Activated CD4-positive, CD25-positive, alpha-beta regulatory T cell (primary cell): ENCODE data around the gene GCG.

Experiments
- DNase-seq, 4 experiments: peaks; one replicate each; lab custom pipeline; 2025; lab: John Stamatoyannopoulos, UW

GCG gene

DNA sequence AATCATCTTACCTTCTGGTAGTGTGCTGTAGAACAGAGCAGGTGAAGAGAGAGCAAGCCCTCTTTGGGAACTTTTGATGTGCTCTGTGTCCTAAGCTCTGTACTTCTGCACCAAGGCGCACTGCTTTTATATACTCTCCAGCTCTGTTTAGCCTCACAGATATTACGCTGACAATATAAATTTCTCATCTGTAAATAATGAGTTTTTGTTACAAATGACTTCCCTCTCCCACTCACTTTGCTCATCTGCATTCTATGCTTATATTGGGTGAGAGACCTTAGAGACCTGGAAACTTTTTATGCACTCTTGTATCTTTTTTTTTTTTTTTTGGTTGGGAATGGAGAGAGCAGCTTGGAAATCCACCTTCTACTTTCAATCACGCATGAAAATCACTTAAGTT is at the start of gene GCG:
Gene GCG (minus strand): TSS at position 101 of the 400 bp plus-strand sequence. CDS start 3,069 bp downstream, outside the sequence.
- no peak for DNase-seq

DNA sequence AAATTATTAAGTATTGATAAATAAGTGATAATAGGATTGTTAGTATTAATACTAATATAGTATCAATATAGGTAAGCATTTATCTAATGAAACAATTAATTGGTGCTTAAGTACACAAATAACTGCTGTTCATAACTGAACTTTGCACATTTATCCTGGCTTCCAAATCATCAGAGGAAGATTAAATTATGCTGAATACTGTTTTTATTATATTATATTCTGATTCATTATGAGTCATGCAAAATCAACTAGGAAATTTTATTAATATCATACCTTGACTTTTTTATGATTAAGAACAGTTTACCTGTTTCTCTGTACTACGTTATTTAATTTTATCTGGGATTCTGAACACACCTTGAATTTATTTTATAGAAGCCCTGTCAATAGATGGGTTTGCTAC is 48.6 kb upstream of the GCG start:
- DNase-seq, result no peak

GRCh38 chr2:162199913-162200312 is 47.9 kb upstream of the GCG start:
- DNase-seq, result no peak

DNA sequence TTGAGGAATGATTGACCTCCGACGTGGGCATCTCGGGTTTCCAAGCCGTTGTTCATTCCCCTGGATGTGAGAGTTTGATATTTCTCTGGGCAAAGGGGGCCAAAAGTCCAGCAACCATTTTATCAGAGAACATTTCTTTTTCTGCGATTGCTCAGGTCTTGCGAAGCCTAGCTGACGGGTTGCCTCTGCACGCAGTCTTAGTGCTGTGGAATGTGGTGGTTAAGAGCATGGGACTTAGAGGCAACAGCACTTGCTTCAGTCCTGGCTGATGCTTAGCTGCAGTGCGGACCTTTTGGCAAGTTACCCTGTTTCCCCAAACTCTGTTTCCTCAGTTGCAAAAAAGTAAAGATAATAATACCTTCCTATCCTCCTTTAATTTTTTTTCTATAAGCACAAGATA is 46.2 kb upstream of the GCG start:
- no peak for DNase-seq

- DNase-seq, result no peak
Observed at GRCh38 chr2:162197069-162197825, 45.2 kb upstream of the GCG start.

DNA sequence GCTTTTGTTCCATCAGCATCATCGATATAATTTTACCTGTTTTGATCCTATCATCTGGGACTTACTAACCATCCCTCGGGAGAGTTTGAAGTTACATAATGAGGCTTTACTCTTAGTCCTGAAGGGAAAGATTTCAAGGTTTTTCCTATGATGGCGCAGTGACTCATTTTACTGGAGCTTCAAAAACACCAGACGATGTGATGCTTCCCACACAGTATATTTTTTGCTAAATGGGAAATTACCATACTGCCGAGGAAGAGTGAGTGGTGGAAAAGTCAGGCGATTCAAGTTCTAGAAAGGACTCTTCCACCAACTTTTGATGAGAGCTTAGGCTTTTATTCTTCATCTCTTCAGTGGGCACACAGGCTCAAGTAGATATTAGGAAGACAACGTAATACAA is 44.6 kb upstream of the GCG start:
- DNase-seq, result no peak

DNA sequence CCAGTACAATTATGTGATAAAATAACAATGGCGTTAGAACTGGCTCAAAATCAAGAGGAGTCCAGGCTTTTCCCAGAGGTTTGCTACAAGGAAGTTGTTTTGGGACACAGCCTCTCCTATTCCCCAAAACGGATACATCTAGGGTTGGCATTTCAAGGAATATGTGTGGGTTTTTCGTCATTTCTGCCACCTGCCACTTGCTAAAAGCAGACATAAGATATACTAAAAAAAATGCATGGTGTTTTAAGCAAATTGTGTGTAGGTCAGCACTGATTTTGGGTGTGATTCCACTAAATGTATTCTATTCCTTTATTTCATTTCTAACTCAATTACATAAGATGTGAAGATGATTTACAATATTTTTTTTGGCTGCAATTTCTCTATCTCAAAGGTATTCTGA is 36.4 kb upstream of the GCG start:
- no peak for DNase-seq

GRCh38 chr2:162185541-162186232 is 33.6 kb upstream of the GCG start:
- no peak for DNase-seq

DNA sequence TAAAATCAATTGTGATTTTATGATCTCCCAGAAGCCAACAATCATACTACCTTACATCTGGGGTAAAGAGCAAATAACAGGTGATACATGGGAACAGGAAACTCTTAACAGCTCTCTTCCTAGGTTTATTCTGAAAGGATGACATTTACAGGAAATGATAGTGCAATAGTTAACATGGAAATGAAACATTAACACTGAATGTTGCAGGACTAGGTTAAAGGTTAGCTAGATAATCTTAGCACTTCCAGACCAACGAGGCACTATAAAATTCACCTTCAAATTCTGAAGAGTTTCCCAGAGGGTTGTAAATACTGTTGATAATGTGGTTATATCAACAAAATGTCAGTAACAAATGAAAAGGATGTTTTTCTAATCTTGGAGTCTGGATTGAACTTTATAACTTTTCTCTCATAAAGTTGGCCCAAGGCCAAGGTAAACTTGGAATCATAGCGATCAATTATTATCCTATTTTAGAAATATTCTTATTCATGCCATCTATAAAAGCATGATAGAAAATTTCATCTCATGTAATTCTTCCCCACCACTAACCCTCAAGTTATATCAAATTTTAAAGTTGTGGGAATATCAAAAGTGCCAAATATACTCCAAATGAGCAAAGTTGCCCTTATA is 32.9 kb upstream of the GCG start:
- no peak for DNase-seq

- no peak for DNase-seq
Observed at GRCh38 chr2:162184359-162184758, 32.3 kb upstream of the GCG start.

DNA sequence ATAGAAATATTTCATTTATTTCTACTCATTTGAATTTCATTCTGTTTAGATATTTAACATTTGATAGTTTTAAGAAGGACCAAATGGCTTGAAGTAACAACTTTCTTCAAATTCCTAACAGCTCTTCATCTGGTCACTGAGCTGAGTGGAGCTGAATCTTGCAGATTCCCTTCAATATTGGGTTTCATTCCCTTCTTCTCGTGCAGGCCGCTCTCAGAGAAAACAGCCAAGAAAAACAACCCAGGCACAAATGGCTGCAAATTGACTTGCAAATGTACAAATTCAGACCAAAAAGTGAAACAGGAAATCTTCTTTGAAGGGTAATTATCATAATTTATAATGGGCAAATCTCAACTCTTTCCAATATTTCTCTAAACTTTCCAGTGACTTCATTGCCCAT is 30.3 kb upstream of the GCG start:
- DNase-seq, result no peak

- no peak for DNase-seq
Observed at GRCh38 chr2:162177301-162177700, 25.3 kb upstream of the GCG start.

- no peak for DNase-seq
Observed at GRCh38 chr2:162175714-162176113, 23.7 kb upstream of the GCG start.

- DNase-seq, result no peak
Observed at GRCh38 chr2:162174746-162175145, 22.7 kb upstream of the GCG start.

DNA sequence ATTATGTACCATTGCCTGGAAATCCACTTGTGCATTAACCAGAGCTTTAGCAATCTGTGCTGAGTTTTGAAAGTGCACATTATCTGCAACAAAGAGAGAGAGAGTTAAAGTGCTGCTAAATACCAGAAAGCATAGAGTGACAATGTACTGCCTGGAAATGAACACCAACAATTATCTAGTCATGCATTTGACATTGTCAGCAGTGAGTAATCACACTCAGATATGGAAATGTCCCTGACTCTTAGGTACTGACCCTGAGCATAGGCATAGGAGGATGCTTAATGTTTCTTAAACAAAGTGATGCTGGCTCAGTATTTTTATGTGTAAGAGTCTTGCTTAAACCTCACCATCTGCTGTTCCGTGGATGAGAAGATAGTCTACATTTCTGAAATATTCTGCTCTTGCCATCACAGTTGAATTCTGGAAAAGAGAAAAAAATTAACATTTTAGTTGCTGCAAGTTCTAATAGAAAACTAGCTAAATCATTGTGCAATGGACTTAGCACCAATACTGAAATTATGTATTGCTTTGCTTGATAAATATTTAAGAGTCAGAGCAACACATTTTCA is 20.8 kb upstream of the GCG start:
- no peak for DNase-seq

DNA sequence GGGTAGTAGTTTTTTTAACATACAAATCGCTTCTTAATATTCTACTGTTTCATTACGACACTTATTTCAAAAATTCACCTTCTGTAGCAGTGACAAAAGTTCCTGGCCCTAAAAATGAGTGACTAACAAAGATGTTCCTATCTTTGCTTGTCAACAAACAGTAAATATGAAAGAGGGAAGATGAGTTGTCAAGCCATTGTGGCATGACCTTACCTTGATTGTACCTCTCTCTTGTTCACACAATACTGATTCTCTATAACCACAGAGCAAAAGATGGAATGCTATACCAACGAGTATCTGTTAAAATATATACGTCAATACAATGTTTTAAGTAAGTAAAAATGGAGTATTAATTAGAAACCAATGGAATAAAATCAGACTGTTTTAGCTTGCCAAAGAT is 14.7 kb upstream of the GCG start:
- DNase-seq, result no peak

GRCh38 chr2:162166174-162166573 is 14.1 kb upstream of the GCG start:
- DNase-seq, result no peak

DNA sequence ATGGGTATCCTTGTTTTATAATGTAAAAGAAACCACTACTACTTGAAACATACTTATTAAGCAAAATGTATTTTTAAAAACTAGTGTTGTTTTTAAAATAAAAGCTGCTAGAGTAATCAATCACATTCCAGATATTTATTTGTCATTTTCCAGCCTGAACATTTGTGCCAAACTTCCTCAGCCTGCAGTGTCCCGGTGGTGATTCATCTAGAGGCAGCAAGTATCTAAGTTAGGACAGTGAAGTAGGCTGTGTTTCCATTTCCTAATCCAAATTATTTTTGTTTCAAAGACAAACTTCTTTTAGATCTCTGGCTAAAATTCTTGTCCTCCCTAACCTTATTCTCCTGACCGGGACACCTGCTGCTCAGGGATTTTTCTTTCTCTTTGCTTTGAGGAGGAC is 12.8 kb upstream of the GCG start:
- no peak for DNase-seq

GRCh38 chr2:162159446-162159845 is 7.4 kb upstream of the GCG start:
- no peak for DNase-seq

DNA sequence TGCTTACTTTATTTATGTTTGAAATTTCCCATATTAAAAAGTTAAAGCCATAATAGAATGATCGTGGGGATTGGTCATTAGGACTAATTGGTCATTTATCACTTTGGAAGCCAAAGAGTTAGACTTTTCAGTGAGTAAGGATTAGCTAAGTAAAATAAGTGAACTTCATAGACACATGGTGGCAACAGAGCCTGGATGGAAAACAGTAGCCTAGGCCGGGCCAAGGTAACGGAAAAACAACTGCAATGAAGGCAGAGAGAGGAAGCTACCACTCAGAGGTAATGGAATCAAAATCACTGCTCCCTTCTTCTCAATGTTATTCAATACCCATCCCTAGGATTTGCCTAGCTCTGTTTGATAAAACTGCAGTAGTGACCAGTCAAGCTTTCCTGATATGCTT is 4.1 kb upstream of the GCG start:
- no peak for DNase-seq

DNA sequence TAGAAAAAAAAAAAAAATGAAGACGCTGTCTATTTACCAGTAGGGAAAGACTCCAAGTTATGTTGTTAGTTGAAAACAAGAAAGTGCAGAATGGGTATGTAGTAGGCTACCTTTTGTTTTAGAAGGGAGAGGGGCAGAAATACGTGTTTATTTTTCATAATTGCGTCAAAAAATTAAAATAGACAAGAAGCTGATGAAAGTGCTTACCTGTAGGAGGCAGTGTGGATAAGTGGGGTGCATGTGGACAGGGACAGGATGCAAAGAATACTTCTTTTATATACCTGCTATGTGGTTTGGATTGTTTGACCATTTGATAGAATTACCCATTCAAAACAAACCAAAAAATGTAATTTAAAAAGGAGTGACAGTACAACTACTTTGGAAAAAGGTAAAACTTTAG is 3.0 kb upstream of the GCG start:
- no peak for DNase-seq

GRCh38 chr2:162153608-162154224 is 1.7 kb upstream of the GCG start:
- DNase-seq, result peak; percentile 10 to 20 (median 13)
